GM12878 (cell line): ENCODE measurements around the gene RNF152. TPM values are rescaled to one million over a fixed set of nuclear protein-coding genes. Genes with fewer than 3 reads are reported as not detected.

Experiments
- ATAC-seq: fragments of 200-7000 bp; cut with Tn5 transposase; 3 replicates; pipeline ENCODE4 v1.9.1; 2020; ENCODE audit warnings: mild to moderate bottlenecking, moderate library complexity
- BruUV-seq: library from RNA; stranded (reverse); fragments of 400-500 nt; replicated peaks from 2 replicates; lab custom pipeline; 2021; lab: Mats Ljungman, UMichigan
- CTCF ChIA-PET: fragments of 300-600 bp; sonication (Branson Sonifier 250); formaldehyde crosslinking; extraction: SDS; loops from one replicate; lab custom pipeline; 2021; ENCODE audit warnings: inconsistent platforms; lab: Yijun Ruan, JAX
- POLR2A ChIA-PET: fragments of 350-600 bp; formaldehyde crosslinking; extraction: SDS; loops from one replicate; lab custom pipeline; 2021; ENCODE audit warnings: inconsistent platforms; lab: Charles Lee
- RAD21 ChIA-PET: fragments of 300-600 bp; sonication (Branson Sonifier 250); formaldehyde crosslinking; loops from one replicate; lab custom pipeline; 2023; ENCODE audit warnings: antibody characterized with exemption; ENCODE audit not compliant: unreplicated experiment; lab: Charles Lee
- SMC1A ChIA-PET: fragments of 300-600 bp; sonication (Branson Sonifier 250); formaldehyde crosslinking; loops from one replicate; lab custom pipeline; 2023; ENCODE audit not compliant: unreplicated experiment, uncharacterized antibody; lab: Charles Lee
- DNase-seq: peaks from one replicate; pipeline ENCODE4 v3.0.0-alpha.2; 2011; ENCODE audit warnings: low read depth, low spot score
- FAIRE-seq: peaks from 3 replicates; lab custom pipeline; 2011; peaks lifted over from hg19 to GRCh38; lab: Jason Lieb, UNC
- H2AFZ ChIP-seq: 2 replicates; pipeline ENCODE4 v1.6.0; 2011; ENCODE audit warnings: low read depth, low read length, control low read depth; ENCODE audit not compliant: control insufficient read depth
- H3K27ac ChIP-seq: 2 replicates; pipeline ENCODE4 v1.5.1; 2011; ENCODE audit warnings: control low read depth; ENCODE audit not compliant: control insufficient read depth, insufficient read depth
- H3K27me3 ChIP-seq, 2 experiments: replicated peaks in 1 of 2; 2 replicates each; pipeline versions ENCODE4 v1.6.0 to v1.6.1; 2011; ENCODE audit warnings: low read length in 1 of 2; ENCODE audit not compliant: control insufficient read depth in 2 of 2, insufficient read depth in 2 of 2
- H3K36me3 ChIP-seq, 2 experiments: 2 replicates each; pipeline ENCODE4 v1.5.1; 2011; ENCODE audit warnings: low read length in 1 of 2; ENCODE audit not compliant: control insufficient read depth in 2 of 2, insufficient read depth in 2 of 2
- H3K4me1 ChIP-seq: 2 replicates; pipeline ENCODE4 v1.6.1; 2011; ENCODE audit warnings: mild to moderate bottlenecking, low read length, moderate library complexity, mixed read lengths; ENCODE audit not compliant: control insufficient read depth, insufficient read depth
- H3K4me2 ChIP-seq: 2 replicates; pipeline ENCODE4 v1.6.0; 2011; ENCODE audit warnings: control low read depth; ENCODE audit not compliant: control insufficient read depth, insufficient read depth
- H3K4me3 ChIP-seq: fragments of 200-600 bp; sonication (generic); 2 replicates; pipeline ENCODE4 v1.5.1; 2016
- H3K79me2 ChIP-seq: 2 replicates; pipeline ENCODE4 v1.6.0; 2011; ENCODE audit warnings: low read length; ENCODE audit not compliant: control insufficient read depth, insufficient read depth
- H3K9ac ChIP-seq: 2 replicates; pipeline ENCODE4 v1.8.0; 2011; ENCODE audit warnings: low read length, control low read depth, mixed read lengths; ENCODE audit not compliant: control insufficient read depth, insufficient read depth
- H3K9me3 ChIP-seq: replicated peaks from 3 replicates; pipeline ENCODE4 v1.5.1; 2011; ENCODE audit warnings: mild to moderate bottlenecking, low read length; ENCODE audit not compliant: control insufficient read depth, insufficient read depth
- H4K20me1 ChIP-seq: 2 replicates; pipeline ENCODE4 v1.6.0; 2011; ENCODE audit not compliant: control insufficient read depth, insufficient read depth
- BCL11A ChIP-seq: IDR thresholded peaks from 2 replicates; pipeline ENCODE4 v1.6.1; 2011; ENCODE audit warnings: low read depth, low read length
- BHLHE40 ChIP-seq, 2 experiments: fragments of 450-650 bp in 1 of 2; IDR thresholded peaks; 2 replicates each; pipeline ENCODE4 v1.6.1; 2011 to 2017; ENCODE audit warnings: low read depth in 2 of 2, borderline replicate concordance in 1 of 2, improper control_type of control experiment in 1 of 2, low read length in 1 of 2, mild to moderate bottlenecking in 1 of 2
- BRCA1 ChIP-seq: IDR thresholded peaks from 2 replicates; pipeline ENCODE4 v1.6.1; 2011; ENCODE audit warnings: low read depth, low read length, improper control_type of control experiment
- EP300 ChIP-seq, 2 experiments: fragments of 150-350 bp in 1 of 2; IDR thresholded peaks; 2 replicates each; pipeline ENCODE4 v1.6.1; 2011 to 2012; ENCODE audit warnings: low read depth in 2 of 2, low read length in 2 of 2, borderline replicate concordance in 1 of 2, improper control_type of control experiment in 1 of 2, inconsistent platforms in 1 of 2; ENCODE audit not compliant: control insufficient read depth in 1 of 2
- HDGF ChIP-seq: fragments of 450-650 bp; IDR thresholded peaks from 2 replicates; pipeline ENCODE4 v1.6.1; 2016; ENCODE audit warnings: antibody characterized with exemption
- LARP7 ChIP-seq: fragments of 450-650 bp; IDR thresholded peaks from 2 replicates; pipeline ENCODE4 v1.6.1; 2017; ENCODE audit warnings: mild to moderate bottlenecking
- MEF2A ChIP-seq: IDR thresholded peaks from 2 replicates; pipeline ENCODE4 v1.6.1; 2011; ENCODE audit warnings: low read depth, mild to moderate bottlenecking, low read length, moderate library complexity; ENCODE audit not compliant: insufficient read depth
- MTA2 ChIP-seq: fragments of 450-650 bp; IDR thresholded peaks from 2 replicates; pipeline ENCODE4 v1.6.1; 2016; ENCODE audit warnings: low read depth, mild to moderate bottlenecking, moderate library complexity
- NR2C1 ChIP-seq: fragments of 450-650 bp; IDR thresholded peaks from 2 replicates; pipeline ENCODE4 v1.6.1; 2017; ENCODE audit warnings: antibody characterized with exemption, mild to moderate bottlenecking, moderate library complexity
- RFX5 ChIP-seq: IDR thresholded peaks from 2 replicates; pipeline ENCODE4 v1.6.1; 2011; ENCODE audit warnings: low read depth, low read length, improper control_type of control experiment
- SIX5 ChIP-seq: IDR thresholded peaks from 2 replicates; pipeline ENCODE4 v1.6.1; 2011; ENCODE audit warnings: mild to moderate bottlenecking, low read depth, low read length, moderate library complexity; ENCODE audit not compliant: severe bottlenecking
- WGBS: methylation state at CpG from one replicate; pipeline ENCODE4 v1.1.6; 2016; ENCODE audit warnings: low lambda C conversion rate; ENCODE audit not compliant: insufficient replicate concordance, insufficient coverage; ENCODE audit errors: missing lambda C conversion rate; 5-methylcytosine and 5-hydroxymethylcytosine counted together
- in situ Hi-C: fragments of 300-500 bp; cut with MboI; formaldehyde crosslinking; loops from 9 replicates; pipeline ENCODE4 v1.14.3; 2018; ENCODE audit warnings: mixed read lengths
- intact Hi-C: fragments of 100-400 bp; cut with micrococcal nuclease; formaldehyde crosslinking; loops from one replicate; pipeline ENCODE4 v1.14.2; 2022; ENCODE audit not compliant: unreplicated experiment
- polyA plus RNA-seq, 11 experiments: library from polyadenylated mRNA; depleted of rRNA in 4 of 11; unstranded in 6 of 11; stranded (reverse) in 5 of 11; fragments of >200 nt; fragmentation: Nextera tagmentation in 4 of 11; fragmentation: Illumina TruSeq in 1 of 11; extraction: Ambion mirVana in 4 of 11; extraction: Trizol in 1 of 11; gene quantifications; 1 replicate in 1 of 11; 2 replicates in 10 of 11; pipeline versions ENCODE4 v1.2.1 to v1.2.3, GENCODE V29; 2011 to 2016; ENCODE audit warnings: inconsistent platforms in 2 of 11, missing spikeins in 2 of 11, low read depth in 1 of 11
- total RNA-seq, 4 experiments: library from RNA; depleted of rRNA in 3 of 4; stranded (reverse); fragments of >200 nt in 3 of 4; fragmentation: Illumina TruSeq in 1 of 4; extraction: Trizol in 1 of 4; gene quantifications; 2 replicates each; pipeline versions ENCODE4 v1.2.1 to v1.2.3, GENCODE V29; 2013 to 2021
- TF ChIP-seq, protein P1 (sequence below), 3 experiments: IDR thresholded peaks in 2 of 3; conservative IDR thresholded peaks in 1 of 3; 2 replicates each; pipeline ENCODE4 v1.5.1; 2011; ENCODE audit warnings: low read depth in 3 of 3, low read length in 3 of 3, mild to moderate bottlenecking in 3 of 3, control low read depth in 2 of 3, moderate library complexity in 2 of 3, inconsistent platforms in 1 of 3, mixed read lengths in 1 of 3; ENCODE audit not compliant: control insufficient read depth in 2 of 3, insufficient read depth in 1 of 3; ENCODE audit errors: extremely low read depth in 1 of 3
- TF ChIP-seq, protein P2 (sequence below): fragments of 150-350 bp; IDR thresholded peaks from 2 replicates; pipeline ENCODE4 v1.6.1; 2016; ENCODE audit warnings: low read depth, low read length
- TF ChIP-seq, protein P3 (sequence below): IDR thresholded peaks from 2 replicates; pipeline ENCODE4 v1.6.1; 2012; ENCODE audit warnings: low read depth, low read length, improper control_type of control experiment

Gene RNF152
- total and polyA plus RNA-seq, 10 of the 15 experiments (the other 5 are each of a cell fraction or from before 2014, with no cell fraction given): under 0.01 to 0.07 (median 0.03) TPM; not detected in 7

DNA sequence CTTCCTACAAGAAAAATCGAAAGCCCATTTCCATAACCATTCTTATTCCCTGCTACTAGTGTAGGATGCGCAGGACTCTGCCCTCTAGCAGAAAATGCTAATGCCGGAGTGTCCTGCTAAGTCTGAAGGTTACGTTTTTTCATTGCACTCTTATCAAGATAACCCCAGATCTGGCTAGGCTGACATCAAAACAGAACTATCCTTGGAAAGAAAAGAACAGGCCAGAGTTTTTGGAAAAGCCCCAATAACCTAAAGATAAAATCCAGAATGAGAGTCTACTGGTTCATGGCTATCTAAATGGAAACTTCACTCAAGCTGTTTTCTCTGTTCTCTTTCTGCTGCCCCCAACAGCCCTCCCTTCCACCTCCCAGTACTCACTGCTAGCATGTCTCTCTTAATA, 913 bp downstream of the RNF152 start:
- POLR2A ChIA-PET: no interaction called here
- in situ Hi-C loops: no loop called here
- RAD21 ChIA-PET: no interaction called here
- H3K9me3 ChIP-seq: no peaks in the 10 kb centered on the region; the same call in 2 of the 3 replicates
- ATAC-seq (no peak), DNase-seq (no peak), FAIRE-seq (no peak)
- no peak for TF ChIP-seq SIX5
- TF ChIP-seq, protein P1, sequence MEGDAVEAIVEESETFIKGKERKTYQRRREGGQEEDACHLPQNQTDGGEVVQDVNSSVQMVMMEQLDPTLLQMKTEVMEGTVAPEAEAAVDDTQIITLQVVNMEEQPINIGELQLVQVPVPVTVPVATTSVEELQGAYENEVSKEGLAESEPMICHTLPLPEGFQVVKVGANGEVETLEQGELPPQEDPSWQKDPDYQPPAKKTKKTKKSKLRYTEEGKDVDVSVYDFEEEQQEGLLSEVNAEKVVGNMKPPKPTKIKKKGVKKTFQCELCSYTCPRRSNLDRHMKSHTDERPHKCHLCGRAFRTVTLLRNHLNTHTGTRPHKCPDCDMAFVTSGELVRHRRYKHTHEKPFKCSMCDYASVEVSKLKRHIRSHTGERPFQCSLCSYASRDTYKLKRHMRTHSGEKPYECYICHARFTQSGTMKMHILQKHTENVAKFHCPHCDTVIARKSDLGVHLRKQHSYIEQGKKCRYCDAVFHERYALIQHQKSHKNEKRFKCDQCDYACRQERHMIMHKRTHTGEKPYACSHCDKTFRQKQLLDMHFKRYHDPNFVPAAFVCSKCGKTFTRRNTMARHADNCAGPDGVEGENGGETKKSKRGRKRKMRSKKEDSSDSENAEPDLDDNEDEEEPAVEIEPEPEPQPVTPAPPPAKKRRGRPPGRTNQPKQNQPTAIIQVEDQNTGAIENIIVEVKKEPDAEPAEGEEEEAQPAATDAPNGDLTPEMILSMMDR (IDR thresholded peaks at IDR 0.05 in 2 of 3, conservative IDR thresholded peaks at IDR 0.05 in 1 of 3; ENCODE audit: control insufficient read depth in 2 of 3, extremely low read depth in 1 of 3, insufficient read depth in 1 of 3, low read depth in 3 of 3, low read length in 3 of 3): no peak
- TF ChIP-seq RFX5: no peak
- no peak for TF ChIP-seq BRCA1
- no peak for TF ChIP-seq MTA2
- TF ChIP-seq BCL11A: no peak
- no peak for TF ChIP-seq NR2C1
- no peak for TF ChIP-seq LARP7
- TF ChIP-seq, protein P2, sequence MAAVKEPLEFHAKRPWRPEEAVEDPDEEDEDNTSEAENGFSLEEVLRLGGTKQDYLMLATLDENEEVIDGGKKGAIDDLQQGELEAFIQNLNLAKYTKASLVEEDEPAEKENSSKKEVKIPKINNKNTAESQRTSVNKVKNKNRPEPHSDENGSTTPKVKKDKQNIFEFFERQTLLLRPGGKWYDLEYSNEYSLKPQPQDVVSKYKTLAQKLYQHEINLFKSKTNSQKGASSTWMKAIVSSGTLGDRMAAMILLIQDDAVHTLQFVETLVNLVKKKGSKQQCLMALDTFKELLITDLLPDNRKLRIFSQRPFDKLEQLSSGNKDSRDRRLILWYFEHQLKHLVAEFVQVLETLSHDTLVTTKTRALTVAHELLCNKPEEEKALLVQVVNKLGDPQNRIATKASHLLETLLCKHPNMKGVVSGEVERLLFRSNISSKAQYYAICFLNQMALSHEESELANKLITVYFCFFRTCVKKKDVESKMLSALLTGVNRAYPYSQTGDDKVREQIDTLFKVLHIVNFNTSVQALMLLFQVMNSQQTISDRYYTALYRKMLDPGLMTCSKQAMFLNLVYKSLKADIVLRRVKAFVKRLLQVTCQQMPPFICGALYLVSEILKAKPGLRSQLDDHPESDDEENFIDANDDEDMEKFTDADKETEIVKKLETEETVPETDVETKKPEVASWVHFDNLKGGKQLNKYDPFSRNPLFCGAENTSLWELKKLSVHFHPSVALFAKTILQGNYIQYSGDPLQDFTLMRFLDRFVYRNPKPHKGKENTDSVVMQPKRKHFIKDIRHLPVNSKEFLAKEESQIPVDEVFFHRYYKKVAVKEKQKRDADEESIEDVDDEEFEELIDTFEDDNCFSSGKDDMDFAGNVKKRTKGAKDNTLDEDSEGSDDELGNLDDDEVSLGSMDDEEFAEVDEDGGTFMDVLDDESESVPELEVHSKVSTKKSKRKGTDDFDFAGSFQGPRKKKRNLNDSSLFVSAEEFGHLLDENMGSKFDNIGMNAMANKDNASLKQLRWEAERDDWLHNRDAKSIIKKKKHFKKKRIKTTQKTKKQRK: no peak
- TF ChIP-seq HDGF: no peak
- no peak for TF ChIP-seq MEF2A
- no peak for TF ChIP-seq EP300 (IDR thresholded peaks at IDR 0.05; ENCODE audit: borderline replicate concordance in 1 of 2, control insufficient read depth in 1 of 2, low read depth in 2 of 2, low read length in 2 of 2)
- TF ChIP-seq BHLHE40 (IDR thresholded peaks at IDR 0.05; ENCODE audit: borderline replicate concordance in 1 of 2, low read depth in 2 of 2, low read length in 1 of 2): no peak
- TF ChIP-seq, protein P3, sequence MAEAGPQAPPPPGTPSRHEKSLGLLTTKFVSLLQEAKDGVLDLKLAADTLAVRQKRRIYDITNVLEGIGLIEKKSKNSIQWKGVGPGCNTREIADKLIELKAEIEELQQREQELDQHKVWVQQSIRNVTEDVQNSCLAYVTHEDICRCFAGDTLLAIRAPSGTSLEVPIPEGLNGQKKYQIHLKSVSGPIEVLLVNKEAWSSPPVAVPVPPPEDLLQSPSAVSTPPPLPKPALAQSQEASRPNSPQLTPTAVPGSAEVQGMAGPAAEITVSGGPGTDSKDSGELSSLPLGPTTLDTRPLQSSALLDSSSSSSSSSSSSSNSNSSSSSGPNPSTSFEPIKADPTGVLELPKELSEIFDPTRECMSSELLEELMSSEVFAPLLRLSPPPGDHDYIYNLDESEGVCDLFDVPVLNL: no peak
- intact Hi-C loops: no loop called here
- no TSS peak for BruUV-seq
- CTCF ChIA-PET: no interaction called here
- H3K27me3 ChIP-seq: peaks cover 7 to 22% of the 10 kb centered on the region in 2 experiments
- H3K4me1 ChIP-seq: no peaks in the 10 kb centered on the region; the same call in 1 of the 2 replicates
- H3K27ac ChIP-seq: no peak overlapping the region
- SMC1A ChIA-PET: no interaction called here
- 67% methylated on average over 4 of the region's 4 CpGs for WGBS
- H3K9ac ChIP-seq: no peak overlapping the region
- no peaks in the 10 kb centered on the region for H3K36me3 ChIP-seq
- no peaks in the 10 kb centered on the region for H3K79me2 ChIP-seq
- no peak overlapping the region for H2AFZ ChIP-seq
- no peak overlapping the region for H3K4me3 ChIP-seq
- no peak overlapping the region for H3K4me2 ChIP-seq
- H4K20me1 ChIP-seq: no peaks in the 10 kb centered on the region
